ENCODE data around the gene GNLY. TPM values are rescaled to one million over a fixed set of nuclear protein-coding genes. Genes with fewer than 3 reads are reported as not detected.

GNLY gene
- total and polyA plus RNA-seq, 9 donors, result 0.46 to 10.8 (median 1.1) TPM

DNA sequence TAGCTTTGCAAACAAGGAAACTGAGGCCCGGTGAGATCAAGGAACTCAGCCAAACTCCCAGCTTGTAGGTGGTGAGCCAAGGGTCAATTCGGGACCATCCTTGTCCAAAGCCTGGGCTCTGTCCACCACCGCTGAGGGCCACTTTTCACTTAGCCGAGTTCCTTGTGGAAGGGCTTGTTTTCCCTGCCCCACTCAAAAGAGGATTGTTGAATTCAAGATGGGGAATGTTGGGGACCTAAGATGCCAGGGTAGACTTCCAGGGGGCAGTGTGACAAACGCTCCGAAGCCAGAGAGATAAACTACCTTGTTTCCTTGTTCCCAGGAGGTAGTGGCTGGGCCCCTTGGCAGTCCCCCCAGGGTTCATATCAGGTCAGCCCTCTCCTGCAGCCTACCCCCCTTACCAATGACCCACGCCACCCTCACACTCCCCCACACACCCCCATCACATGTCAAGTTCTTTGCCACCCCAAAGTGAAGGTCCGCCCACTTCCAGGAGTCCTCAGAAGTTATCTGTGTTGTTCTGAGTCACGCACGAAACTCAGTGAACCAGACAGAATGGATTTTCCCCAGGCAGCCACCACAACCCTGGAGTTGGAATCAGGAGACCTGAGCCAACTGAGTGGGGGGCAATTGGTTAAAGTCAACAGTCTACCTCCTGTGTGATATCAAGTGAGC, 49.3 kb downstream of the GNLY start:
- TF ChIP-seq POLR2A (IDR thresholded peaks at IDR 0.05) (no peak), CTCF (IDR thresholded peaks at IDR 0.05) (no peak), EP300 (IDR thresholded peaks at IDR 0.05) (no peak)
- H3K4me3 ChIP-seq, result no peak overlapping the region

DNA sequence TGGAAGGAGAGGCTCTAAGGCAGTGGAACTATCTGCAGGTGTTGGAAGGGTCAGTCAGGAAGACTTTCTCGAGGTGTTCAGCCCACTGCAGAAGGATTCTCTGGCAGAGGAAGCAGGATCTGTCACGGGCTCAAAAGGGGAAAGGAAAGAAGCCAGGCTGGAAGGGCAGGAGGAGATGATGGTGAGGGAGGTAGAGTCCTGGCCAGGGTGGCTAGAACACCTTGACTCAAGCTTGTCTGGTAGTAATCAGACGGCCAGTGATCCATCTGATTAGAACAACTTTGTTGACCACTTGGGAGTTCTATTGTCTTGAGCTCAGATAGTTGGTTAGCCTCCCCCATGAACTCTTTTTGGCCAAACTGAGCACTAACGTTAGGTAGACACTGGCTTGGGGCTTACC, 49.9 kb downstream of the GNLY start:
- H3K9me3 ChIP-seq, result no peaks in the 10 kb centered on the region
- H3K27ac ChIP-seq, result peak overlapping the region; percentile 50 to 78
- TF ChIP-seq CTCF (IDR thresholded peaks at IDR 0.05) (no peak), POLR2A (IDR thresholded peaks at IDR 0.05) (no peak), EP300 (IDR thresholded peaks at IDR 0.05) (no peak)
- no peak overlapping the region for H3K4me3 ChIP-seq
- WGBS, 3 donors, result 41 to 51% (median 49%) methylated on average over 4 of the region's 4 CpGs
- H3K27me3 ChIP-seq, result no peaks in the 10 kb centered on the region
- intact Hi-C loops (cut with DNase I), result loop anchor here in 1 of 4 donors (5.0 kb wide), 1 partner anchor 323 kb away; no protein-coding TSS in a partner anchor
- DNase-seq, result no peak
- H3K4me1 ChIP-seq (ENCODE audit: insufficient read depth), result peaks cover 33% of the 10 kb centered on the region
- H3K36me3 ChIP-seq, result no peaks in the 10 kb centered on the region

More for the DNA sequence above, 49.3 kb downstream of the GNLY start:
- H3K4me1 ChIP-seq (ENCODE audit: insufficient read depth), result peaks cover 32% of the 10 kb centered on the region
- peak in 4 of 5 donors; percentile 56 to 65 (median 63) for DNase-seq
- no peaks in the 10 kb centered on the region for H3K36me3 ChIP-seq
- no peaks in the 10 kb centered on the region for H3K27me3 ChIP-seq
- no peaks in the 10 kb centered on the region for H3K9me3 ChIP-seq
- intact Hi-C loops (cut with DNase I), result loop anchor here in 1 of 4 donors (5.0 kb wide), 1 partner anchor 324 kb away; no protein-coding TSS in a partner anchor
- H3K27ac ChIP-seq, result peak overlapping the region; percentile 50 to 78
- 28 to 39% (median 36%) methylated on average over 10 of the region's 10 CpGs for WGBS, 3 donors

- H3K4me3 ChIP-seq, result no peak overlapping the region
- WGBS, 3 donors, result 10 to 19% (median 15%) methylated on average over 10 of the region's 10 CpGs
- peak; percentile 53 to 73 (median 61) for DNase-seq
These were observed 50.8 kb downstream of the GNLY start for GRCh38 chr2:85744741-85745601.

More at GRCh38 chr2:85744741-85745601, 50.8 kb downstream of the GNLY start:
- Histone ChIP-seq H3K27me3 (no peaks in the 10 kb centered on the region), H3K4me1 (ENCODE audit: insufficient read depth) (peaks cover 33% of the 10 kb centered on the region), H3K36me3 (no peaks in the 10 kb centered on the region), H3K9me3 (no peaks in the 10 kb centered on the region), H3K27ac (peak overlapping the region; percentile 69 to 78)
- intact Hi-C loops (cut with DNase I), result loop anchor here in 1 of 4 donors (5.0 kb wide), 1 partner anchor 322 kb away; no protein-coding TSS in a partner anchor
- TF ChIP-seq CTCF (IDR thresholded peaks at IDR 0.05) (no peak), EP300 (IDR thresholded peaks at IDR 0.05) (peak; percentile 3), POLR2A (IDR thresholded peaks at IDR 0.05) (no peak)
